Measurements from ENCODE around the gene SEPTIN8.

DNA sequence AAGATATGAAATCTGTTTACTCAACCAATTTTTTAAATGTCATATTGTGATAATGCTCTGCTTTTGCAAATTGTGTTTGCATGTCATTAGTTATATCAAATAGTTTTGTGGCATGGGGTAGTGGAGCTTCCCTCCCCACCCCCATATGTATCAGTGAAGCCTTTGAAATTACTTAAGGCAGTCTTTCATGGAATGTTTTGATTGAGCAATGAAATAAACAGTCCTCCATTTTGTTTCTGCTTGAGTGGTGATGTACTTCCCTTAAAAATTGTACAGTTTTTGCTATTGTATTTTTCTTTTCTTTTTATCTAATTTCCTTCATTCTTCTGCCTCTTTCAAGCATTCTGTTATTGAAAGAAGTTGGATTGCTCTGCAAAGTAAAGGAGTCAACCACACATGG lies 39.5 kb upstream of the SEPTIN8 start:
- TF ChIP-seq, protein P1, sequence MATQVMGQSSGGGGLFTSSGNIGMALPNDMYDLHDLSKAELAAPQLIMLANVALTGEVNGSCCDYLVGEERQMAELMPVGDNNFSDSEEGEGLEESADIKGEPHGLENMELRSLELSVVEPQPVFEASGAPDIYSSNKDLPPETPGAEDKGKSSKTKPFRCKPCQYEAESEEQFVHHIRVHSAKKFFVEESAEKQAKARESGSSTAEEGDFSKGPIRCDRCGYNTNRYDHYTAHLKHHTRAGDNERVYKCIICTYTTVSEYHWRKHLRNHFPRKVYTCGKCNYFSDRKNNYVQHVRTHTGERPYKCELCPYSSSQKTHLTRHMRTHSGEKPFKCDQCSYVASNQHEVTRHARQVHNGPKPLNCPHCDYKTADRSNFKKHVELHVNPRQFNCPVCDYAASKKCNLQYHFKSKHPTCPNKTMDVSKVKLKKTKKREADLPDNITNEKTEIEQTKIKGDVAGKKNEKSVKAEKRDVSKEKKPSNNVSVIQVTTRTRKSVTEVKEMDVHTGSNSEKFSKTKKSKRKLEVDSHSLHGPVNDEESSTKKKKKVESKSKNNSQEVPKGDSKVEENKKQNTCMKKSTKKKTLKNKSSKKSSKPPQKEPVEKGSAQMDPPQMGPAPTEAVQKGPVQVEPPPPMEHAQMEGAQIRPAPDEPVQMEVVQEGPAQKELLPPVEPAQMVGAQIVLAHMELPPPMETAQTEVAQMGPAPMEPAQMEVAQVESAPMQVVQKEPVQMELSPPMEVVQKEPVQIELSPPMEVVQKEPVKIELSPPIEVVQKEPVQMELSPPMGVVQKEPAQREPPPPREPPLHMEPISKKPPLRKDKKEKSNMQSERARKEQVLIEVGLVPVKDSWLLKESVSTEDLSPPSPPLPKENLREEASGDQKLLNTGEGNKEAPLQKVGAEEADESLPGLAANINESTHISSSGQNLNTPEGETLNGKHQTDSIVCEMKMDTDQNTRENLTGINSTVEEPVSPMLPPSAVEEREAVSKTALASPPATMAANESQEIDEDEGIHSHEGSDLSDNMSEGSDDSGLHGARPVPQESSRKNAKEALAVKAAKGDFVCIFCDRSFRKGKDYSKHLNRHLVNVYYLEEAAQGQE (IDR thresholded peaks at IDR 0.05; ENCODE audit: insufficient read depth in 1 of 2, low read depth in 2 of 2, low read length in 2 of 2) = no peak
- TF ChIP-seq POLR2AphosphoS5 (IDR thresholded peaks at IDR 0.05; ENCODE audit: low read depth, low read length) = no peak

Data from PFSK-1 (cell line).